WTC11 (cell line): ENCODE data around the gene CLDN6. TPM values are rescaled to one million over a fixed set of nuclear protein-coding genes. Genes with fewer than 3 reads are reported as not detected.

Source experiments
- ATAC-seq: fragments of 200-7000 bp; cut with Tn5 transposase; 2 replicates; pipeline ENCODE4 v1.10.0; 2021; ENCODE audit warnings: mild to moderate bottlenecking, moderate library complexity
- CTCF ChIA-PET: fragments of 300-600 bp; sonication (Branson Sonifier 250); formaldehyde crosslinking; loops from one replicate; lab custom pipeline; 2021; ENCODE audit warnings: antibody characterized with exemption; lab: Charles Lee
- POLR2A ChIA-PET: fragments of 350-600 bp; sonication (Branson Sonifier 250); formaldehyde crosslinking; loops from one replicate; lab custom pipeline; 2021; ENCODE audit warnings: antibody characterized with exemption; lab: Charles Lee
- DNase-seq: peaks from one replicate; pipeline ENCODE4 v3.0.0; 2021; ENCODE audit warnings: low spot score
- H3K27ac Mint-ChIP-seq: 2 replicates; pipeline ENCODE4 v1.8.0; 2021; ENCODE audit warnings: mixed read lengths
- H3K27me3 Mint-ChIP-seq: 2 replicates; pipeline ENCODE4 v1.8.0; 2021; ENCODE audit warnings: low read depth, mild to moderate bottlenecking, moderate library complexity, mixed read lengths
- H3K36me3 Mint-ChIP-seq: 2 replicates; pipeline ENCODE4 v1.8.0; 2021; ENCODE audit warnings: mixed read lengths
- H3K4me1 Mint-ChIP-seq: 2 replicates; pipeline ENCODE4 v1.8.0; 2022; ENCODE audit warnings: mixed read lengths
- H3K4me3 Mint-ChIP-seq: 2 replicates; pipeline ENCODE4 v1.8.0; 2021; ENCODE audit warnings: mild to moderate bottlenecking, moderate library complexity, mixed read lengths
- H3K9me3 Mint-ChIP-seq: 2 replicates; pipeline ENCODE4 v1.8.0; 2021; ENCODE audit warnings: mixed read lengths
- CREM ChIP-seq: sonication (generic); formaldehyde crosslinking; IDR thresholded peaks from 2 replicates; pipeline ENCODE4 v1.8.1; 2022; ENCODE audit warnings: mild to moderate bottlenecking, missing genetic modification reagents, moderate library complexity
- EMX1 ChIP-seq: fragments of 250-450 bp; sonication (Bioruptor Pico); IDR thresholded peaks from 2 replicates; pipeline ENCODE4 v1.8.0; 2021; ENCODE audit warnings: mild to moderate bottlenecking
- GRHL2 ChIP-seq: fragments of 250-450 bp; sonication (Bioruptor Pico); IDR thresholded peaks from 2 replicates; pipeline ENCODE4 v1.8.0; 2022; ENCODE audit warnings: mild to moderate bottlenecking, moderate library complexity; ENCODE audit not compliant: insufficient replicate concordance, severe bottlenecking
- GTF2I ChIP-seq: fragments of 250-450 bp; sonication (Bioruptor Pico); conservative IDR thresholded peaks from 2 replicates; pipeline ENCODE4 v1.4.0; 2021; ENCODE audit warnings: mild to moderate bottlenecking
- NR1H2 ChIP-seq: sonication (generic); formaldehyde crosslinking; IDR thresholded peaks from 2 replicates; pipeline ENCODE4 v1.9.0; 2021; ENCODE audit warnings: mild to moderate bottlenecking, moderate library complexity, missing genetic modification reagents
- NR2C2 ChIP-seq: sonication (generic); formaldehyde crosslinking; IDR thresholded peaks from 2 replicates; pipeline ENCODE4 v1.8.0; 2022; ENCODE audit warnings: mild to moderate bottlenecking, missing genetic modification reagents
- OVOL2 ChIP-seq: fragments of 250-450 bp; sonication (Bioruptor Pico); IDR thresholded peaks from 2 replicates; pipeline ENCODE4 v1.9.0; 2021; ENCODE audit warnings: mild to moderate bottlenecking, borderline replicate concordance
- RELA ChIP-seq: sonication (generic); formaldehyde crosslinking; IDR thresholded peaks from 2 replicates; pipeline ENCODE4 v1.8.1; 2022; ENCODE audit warnings: missing genetic modification reagents, mild to moderate bottlenecking, borderline replicate concordance
- ZBTB21 ChIP-seq: sonication (generic); formaldehyde crosslinking; IDR thresholded peaks from 2 replicates; pipeline ENCODE4 v1.8.1; 2023; ENCODE audit warnings: mild to moderate bottlenecking, missing genetic modification reagents, borderline replicate concordance
- ZNF219 ChIP-seq: sonication (generic); formaldehyde crosslinking; IDR thresholded peaks from 2 replicates; pipeline ENCODE4 v1.8.0; 2023; ENCODE audit warnings: missing genetic modification reagents, mild to moderate bottlenecking, borderline replicate concordance
- total RNA-seq: library from RNA; stranded (reverse); gene quantifications from 3 replicates; pipeline ENCODE4 v1.2.3, GENCODE V29; 2021
- TF ChIP-seq, protein P1 (sequence below): fragments of 250-450 bp; sonication (Bioruptor Pico); IDR thresholded peaks from 2 replicates; pipeline ENCODE4 v1.9.0; 2021; ENCODE audit warnings: mild to moderate bottlenecking
- TF ChIP-seq, protein P2 (sequence below): sonication (generic); formaldehyde crosslinking; IDR thresholded peaks from 2 replicates; pipeline ENCODE4 v1.8.1; 2023; ENCODE audit warnings: mild to moderate bottlenecking, missing genetic modification reagents, borderline replicate concordance
- TF ChIP-seq, protein P3 (sequence below): sonication (generic); formaldehyde crosslinking; IDR thresholded peaks from 2 replicates; pipeline ENCODE4 v1.8.0; 2022; ENCODE audit warnings: mild to moderate bottlenecking, missing genetic modification reagents
- TF ChIP-seq, protein P4 (sequence below): fragments of 250-450 bp; sonication (Bioruptor Pico); IDR thresholded peaks from 2 replicates; pipeline ENCODE4 v2.1.2; 2022; ENCODE audit warnings: mild to moderate bottlenecking, moderate library complexity
- TF ChIP-seq, protein P5 (sequence below): sonication (generic); formaldehyde crosslinking; IDR thresholded peaks from 2 replicates; pipeline ENCODE4 v1.8.1; 2023; ENCODE audit warnings: mild to moderate bottlenecking, missing genetic modification reagents
- TF ChIP-seq, protein P6 (sequence below): sonication (generic); formaldehyde crosslinking; IDR thresholded peaks from 2 replicates; pipeline ENCODE4 v1.8.0; 2022; ENCODE audit warnings: missing genetic modification reagents

CLDN6 gene
- total RNA-seq, 1 experiment from 2014 or later = 746 TPM

DNA sequence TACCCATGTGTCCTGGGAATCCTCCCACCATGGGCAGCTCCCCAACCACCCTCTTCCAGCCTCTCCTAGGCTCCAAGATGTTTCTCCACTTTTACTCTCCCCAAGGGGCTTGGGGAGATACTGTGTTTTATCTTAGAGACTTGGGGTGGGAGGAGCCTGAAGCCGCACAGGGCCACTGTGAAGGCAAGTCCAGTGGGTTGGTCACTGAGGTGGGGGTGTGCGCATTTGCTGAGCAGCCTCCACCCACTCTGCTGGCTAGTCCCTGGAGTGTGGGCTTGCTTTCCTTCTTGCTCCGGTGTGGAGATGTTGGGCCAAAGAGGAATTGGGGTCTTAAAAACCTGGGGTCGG lies 9.3 kb downstream of the CLDN6 start:
- DNase-seq (no peak), ATAC-seq (no peak)
- H3K36me3 Mint-ChIP-seq = no peaks in the 10 kb centered on the region
- peak overlapping the region; percentile 100 for H3K27ac Mint-ChIP-seq
- POLR2A ChIA-PET = interaction anchor here (1.2 to 13.9 kb wide), 6 partner anchors 13 to 91 kb away, joined by 3 to 502 read pairs (median 6); partner anchors contain the start of genes CLDN6, HCFC1R1, THOC6 and TNFRSF12A
- TF ChIP-seq, protein P1, sequence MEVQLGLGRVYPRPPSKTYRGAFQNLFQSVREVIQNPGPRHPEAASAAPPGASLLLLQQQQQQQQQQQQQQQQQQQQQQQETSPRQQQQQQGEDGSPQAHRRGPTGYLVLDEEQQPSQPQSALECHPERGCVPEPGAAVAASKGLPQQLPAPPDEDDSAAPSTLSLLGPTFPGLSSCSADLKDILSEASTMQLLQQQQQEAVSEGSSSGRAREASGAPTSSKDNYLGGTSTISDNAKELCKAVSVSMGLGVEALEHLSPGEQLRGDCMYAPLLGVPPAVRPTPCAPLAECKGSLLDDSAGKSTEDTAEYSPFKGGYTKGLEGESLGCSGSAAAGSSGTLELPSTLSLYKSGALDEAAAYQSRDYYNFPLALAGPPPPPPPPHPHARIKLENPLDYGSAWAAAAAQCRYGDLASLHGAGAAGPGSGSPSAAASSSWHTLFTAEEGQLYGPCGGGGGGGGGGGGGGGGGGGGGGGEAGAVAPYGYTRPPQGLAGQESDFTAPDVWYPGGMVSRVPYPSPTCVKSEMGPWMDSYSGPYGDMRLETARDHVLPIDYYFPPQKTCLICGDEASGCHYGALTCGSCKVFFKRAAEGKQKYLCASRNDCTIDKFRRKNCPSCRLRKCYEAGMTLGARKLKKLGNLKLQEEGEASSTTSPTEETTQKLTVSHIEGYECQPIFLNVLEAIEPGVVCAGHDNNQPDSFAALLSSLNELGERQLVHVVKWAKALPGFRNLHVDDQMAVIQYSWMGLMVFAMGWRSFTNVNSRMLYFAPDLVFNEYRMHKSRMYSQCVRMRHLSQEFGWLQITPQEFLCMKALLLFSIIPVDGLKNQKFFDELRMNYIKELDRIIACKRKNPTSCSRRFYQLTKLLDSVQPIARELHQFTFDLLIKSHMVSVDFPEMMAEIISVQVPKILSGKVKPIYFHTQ = 0 out of 2 replicates have a peak, but pooled peaks have one; percentile 4
- TF ChIP-seq CREM = 0 out of 2 replicates have a peak, but pooled peaks have one; percentile 19
- TF ChIP-seq, protein P2, sequence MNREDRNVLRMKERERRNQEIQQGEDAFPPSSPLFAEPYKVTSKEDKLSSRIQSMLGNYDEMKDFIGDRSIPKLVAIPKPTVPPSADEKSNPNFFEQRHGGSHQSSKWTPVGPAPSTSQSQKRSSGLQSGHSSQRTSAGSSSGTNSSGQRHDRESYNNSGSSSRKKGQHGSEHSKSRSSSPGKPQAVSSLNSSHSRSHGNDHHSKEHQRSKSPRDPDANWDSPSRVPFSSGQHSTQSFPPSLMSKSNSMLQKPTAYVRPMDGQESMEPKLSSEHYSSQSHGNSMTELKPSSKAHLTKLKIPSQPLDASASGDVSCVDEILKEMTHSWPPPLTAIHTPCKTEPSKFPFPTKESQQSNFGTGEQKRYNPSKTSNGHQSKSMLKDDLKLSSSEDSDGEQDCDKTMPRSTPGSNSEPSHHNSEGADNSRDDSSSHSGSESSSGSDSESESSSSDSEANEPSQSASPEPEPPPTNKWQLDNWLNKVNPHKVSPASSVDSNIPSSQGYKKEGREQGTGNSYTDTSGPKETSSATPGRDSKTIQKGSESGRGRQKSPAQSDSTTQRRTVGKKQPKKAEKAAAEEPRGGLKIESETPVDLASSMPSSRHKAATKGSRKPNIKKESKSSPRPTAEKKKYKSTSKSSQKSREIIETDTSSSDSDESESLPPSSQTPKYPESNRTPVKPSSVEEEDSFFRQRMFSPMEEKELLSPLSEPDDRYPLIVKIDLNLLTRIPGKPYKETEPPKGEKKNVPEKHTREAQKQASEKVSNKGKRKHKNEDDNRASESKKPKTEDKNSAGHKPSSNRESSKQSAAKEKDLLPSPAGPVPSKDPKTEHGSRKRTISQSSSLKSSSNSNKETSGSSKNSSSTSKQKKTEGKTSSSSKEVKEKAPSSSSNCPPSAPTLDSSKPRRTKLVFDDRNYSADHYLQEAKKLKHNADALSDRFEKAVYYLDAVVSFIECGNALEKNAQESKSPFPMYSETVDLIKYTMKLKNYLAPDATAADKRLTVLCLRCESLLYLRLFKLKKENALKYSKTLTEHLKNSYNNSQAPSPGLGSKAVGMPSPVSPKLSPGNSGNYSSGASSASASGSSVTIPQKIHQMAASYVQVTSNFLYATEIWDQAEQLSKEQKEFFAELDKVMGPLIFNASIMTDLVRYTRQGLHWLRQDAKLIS (CRISPR knock-in tag) = no peak
- H3K4me1 Mint-ChIP-seq = peaks cover 67% of the 10 kb centered on the region
- peak overlapping the region; percentile 74 for H3K4me3 Mint-ChIP-seq
- CTCF ChIA-PET = interaction anchor here (1.1 to 13.4 kb wide), 5 partner anchors 13 to 32 kb away, joined by 3 to 360 read pairs (median 7); partner anchors contain the start of genes CLDN6, HCFC1R1, THOC6 and TNFRSF12A
- no peaks in the 10 kb centered on the region for H3K27me3 Mint-ChIP-seq
- H3K9me3 Mint-ChIP-seq = no peaks in the 10 kb centered on the region

DNA sequence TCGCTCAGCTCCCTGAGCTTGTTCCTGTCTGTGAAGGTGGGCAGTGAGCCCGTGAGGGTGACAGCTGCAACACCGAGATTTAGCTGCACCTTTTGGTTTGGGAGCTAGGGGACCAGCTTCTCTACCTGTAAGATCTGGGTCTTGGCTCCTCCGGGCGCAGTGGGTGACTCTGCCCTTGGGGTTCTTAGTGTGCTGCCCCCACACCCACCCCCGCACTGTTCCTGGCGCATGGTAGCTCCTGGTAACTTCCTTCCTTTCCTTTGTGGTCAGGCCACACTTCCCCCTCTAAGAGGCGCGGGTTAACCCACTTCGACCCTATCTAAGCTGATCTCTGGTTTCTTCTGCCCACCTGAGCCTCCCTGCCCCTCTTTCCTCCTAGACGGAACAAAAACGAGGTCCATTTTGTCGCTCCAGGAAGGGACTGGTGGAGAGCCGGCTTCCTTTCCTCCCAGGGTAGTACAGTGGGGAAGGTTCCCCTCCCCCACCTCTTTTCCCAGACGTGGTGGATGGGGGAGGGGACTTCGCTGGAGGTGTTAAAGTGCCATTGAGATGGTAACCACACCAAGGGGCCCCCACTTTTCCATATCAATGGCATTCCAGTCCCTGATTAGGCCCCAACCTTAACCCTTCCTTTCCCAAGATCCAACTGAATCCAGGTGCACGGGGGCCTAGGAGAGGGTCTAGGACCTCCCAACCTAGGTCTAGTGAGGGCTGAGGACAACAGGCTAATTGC lies 9.9 kb downstream of the CLDN6 start:
- DNase-seq = peak; percentile 89
- Mint-ChIP-seq H3K36me3 (no peaks in the 10 kb centered on the region), H3K27ac (peak overlapping the region; percentile 100), H3K4me1 (peaks cover 62% of the 10 kb centered on the region), H3K27me3 (no peaks in the 10 kb centered on the region), H3K4me3 (peak overlapping the region; percentile 74), H3K9me3 (no peaks in the 10 kb centered on the region)
- ATAC-seq = peak; percentile 33
- POLR2A ChIA-PET = interaction anchor here (0.7 to 13.9 kb wide), 13 partner anchors 10 to 91 kb away, joined by 3 to 502 read pairs (median 3); partner anchors contain the start of genes CLDN6, HCFC1R1, KREMEN2 and PKMYT1
- CTCF ChIA-PET = interaction anchor here (0.6 to 13.4 kb wide), 13 partner anchors 13 to 142 kb away, joined by 3 to 360 read pairs (median 4); partner anchors contain the start of genes CLDN6, HCFC1R1, KREMEN2 and PAQR4
- TF ChIP-seq, protein P3, sequence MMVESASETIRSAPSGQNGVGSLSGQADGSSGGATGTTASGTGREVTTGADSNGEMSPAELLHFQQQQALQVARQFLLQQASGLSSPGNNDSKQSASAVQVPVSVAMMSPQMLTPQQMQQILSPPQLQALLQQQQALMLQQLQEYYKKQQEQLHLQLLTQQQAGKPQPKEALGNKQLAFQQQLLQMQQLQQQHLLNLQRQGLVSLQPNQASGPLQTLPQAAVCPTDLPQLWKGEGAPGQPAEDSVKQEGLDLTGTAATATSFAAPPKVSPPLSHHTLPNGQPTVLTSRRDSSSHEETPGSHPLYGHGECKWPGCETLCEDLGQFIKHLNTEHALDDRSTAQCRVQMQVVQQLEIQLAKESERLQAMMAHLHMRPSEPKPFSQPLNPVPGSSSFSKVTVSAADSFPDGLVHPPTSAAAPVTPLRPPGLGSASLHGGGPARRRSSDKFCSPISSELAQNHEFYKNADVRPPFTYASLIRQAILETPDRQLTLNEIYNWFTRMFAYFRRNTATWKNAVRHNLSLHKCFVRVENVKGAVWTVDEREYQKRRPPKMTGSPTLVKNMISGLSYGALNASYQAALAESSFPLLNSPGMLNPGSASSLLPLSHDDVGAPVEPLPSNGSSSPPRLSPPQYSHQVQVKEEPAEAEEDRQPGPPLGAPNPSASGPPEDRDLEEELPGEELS = peak; percentile 84; the same call in 1 of the 2 replicates
- TF ChIP-seq ZNF219 = no peak
- TF ChIP-seq EMX1 (CRISPR knock-in tag) = 0 out of 2 replicates have a peak, but pooled peaks have one; percentile 74
- TF ChIP-seq, protein P4, sequence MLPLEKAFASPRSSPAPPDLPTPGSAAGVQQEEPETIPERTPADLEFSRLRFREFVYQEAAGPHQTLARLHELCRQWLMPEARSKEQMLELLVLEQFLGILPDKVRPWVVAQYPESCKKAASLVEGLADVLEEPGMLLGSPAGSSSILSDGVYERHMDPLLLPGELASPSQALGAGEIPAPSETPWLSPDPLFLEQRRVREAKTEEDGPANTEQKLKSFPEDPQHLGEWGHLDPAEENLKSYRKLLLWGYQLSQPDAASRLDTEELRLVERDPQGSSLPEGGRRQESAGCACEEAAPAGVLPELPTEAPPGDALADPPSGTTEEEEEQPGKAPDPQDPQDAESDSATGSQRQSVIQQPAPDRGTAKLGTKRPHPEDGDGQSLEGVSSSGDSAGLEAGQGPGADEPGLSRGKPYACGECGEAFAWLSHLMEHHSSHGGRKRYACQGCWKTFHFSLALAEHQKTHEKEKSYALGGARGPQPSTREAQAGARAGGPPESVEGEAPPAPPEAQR (CRISPR knock-in tag) = no peak
- TF ChIP-seq NR2C2 = no peak
- TF ChIP-seq GTF2I = peak; percentile 91
- TF ChIP-seq, protein P5, sequence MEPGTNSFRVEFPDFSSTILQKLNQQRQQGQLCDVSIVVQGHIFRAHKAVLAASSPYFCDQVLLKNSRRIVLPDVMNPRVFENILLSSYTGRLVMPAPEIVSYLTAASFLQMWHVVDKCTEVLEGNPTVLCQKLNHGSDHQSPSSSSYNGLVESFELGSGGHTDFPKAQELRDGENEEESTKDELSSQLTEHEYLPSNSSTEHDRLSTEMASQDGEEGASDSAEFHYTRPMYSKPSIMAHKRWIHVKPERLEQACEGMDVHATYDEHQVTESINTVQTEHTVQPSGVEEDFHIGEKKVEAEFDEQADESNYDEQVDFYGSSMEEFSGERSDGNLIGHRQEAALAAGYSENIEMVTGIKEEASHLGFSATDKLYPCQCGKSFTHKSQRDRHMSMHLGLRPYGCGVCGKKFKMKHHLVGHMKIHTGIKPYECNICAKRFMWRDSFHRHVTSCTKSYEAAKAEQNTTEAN (CRISPR knock-in tag) = no peak
- no peak for TF ChIP-seq NR1H2 (CRISPR knock-in tag)
- TF ChIP-seq, protein P6, sequence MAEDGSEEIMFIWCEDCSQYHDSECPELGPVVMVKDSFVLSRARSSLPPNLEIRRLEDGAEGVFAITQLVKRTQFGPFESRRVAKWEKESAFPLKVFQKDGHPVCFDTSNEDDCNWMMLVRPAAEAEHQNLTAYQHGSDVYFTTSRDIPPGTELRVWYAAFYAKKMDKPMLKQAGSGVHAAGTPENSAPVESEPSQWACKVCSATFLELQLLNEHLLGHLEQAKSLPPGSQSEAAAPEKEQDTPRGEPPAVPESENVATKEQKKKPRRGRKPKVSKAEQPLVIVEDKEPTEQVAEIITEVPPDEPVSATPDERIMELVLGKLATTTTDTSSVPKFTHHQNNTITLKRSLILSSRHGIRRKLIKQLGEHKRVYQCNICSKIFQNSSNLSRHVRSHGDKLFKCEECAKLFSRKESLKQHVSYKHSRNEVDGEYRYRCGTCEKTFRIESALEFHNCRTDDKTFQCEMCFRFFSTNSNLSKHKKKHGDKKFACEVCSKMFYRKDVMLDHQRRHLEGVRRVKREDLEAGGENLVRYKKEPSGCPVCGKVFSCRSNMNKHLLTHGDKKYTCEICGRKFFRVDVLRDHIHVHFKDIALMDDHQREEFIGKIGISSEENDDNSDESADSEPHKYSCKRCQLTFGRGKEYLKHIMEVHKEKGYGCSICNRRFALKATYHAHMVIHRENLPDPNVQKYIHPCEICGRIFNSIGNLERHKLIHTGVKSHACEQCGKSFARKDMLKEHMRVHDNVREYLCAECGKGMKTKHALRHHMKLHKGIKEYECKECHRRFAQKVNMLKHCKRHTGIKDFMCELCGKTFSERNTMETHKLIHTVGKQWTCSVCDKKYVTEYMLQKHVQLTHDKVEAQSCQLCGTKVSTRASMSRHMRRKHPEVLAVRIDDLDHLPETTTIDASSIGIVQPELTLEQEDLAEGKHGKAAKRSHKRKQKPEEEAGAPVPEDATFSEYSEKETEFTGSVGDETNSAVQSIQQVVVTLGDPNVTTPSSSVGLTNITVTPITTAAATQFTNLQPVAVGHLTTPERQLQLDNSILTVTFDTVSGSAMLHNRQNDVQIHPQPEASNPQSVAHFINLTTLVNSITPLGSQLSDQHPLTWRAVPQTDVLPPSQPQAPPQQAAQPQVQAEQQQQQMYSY (CRISPR knock-in tag) = peak; percentile 60
- TF ChIP-seq OVOL2 (CRISPR knock-in tag) = no peak
- no peak for TF ChIP-seq ZBTB21 (CRISPR knock-in tag)
- no peak for TF ChIP-seq RELA (CRISPR knock-in tag)
- TF ChIP-seq GRHL2 = no peak
